DMS 273 (cell line): ENCODE measurements around the gene PIP4K2A.
A peak's percentile ranks its signal among the peaks of the same experiment; 100 is the strongest.

Experiments used
- DNase-seq: peaks from one replicate; lab custom pipeline; 2025; ENCODE audit not compliant: unreplicated experiment; lab: John Stamatoyannopoulos, UW

PIP4K2A gene

DNA sequence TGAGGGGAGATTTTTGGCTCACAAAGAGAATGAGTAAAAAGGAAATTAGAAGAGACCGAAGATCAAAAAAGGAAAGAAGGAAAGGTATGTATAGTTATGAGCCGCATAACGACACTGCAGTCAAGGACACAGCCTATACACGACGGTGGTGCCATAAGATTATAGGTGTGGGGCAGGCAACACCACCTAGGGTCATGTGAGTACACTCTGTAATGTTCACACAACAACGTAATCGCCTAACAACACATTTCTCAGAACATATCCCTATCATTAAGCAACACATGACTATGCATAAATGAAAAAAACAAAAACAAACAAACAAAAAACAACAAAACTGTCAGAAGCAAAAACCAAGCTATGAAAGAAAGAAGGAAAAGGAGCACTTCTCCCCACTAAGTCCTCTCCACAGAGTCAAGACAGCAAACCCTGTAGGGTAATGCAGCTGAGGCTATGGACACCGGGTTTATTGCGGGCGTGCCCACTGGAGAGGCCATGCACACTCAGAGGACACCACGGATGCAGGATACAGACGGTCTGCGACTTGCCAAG, 45.1 kb downstream of the PIP4K2A start:
- peak; percentile 11 for DNase-seq

DNA sequence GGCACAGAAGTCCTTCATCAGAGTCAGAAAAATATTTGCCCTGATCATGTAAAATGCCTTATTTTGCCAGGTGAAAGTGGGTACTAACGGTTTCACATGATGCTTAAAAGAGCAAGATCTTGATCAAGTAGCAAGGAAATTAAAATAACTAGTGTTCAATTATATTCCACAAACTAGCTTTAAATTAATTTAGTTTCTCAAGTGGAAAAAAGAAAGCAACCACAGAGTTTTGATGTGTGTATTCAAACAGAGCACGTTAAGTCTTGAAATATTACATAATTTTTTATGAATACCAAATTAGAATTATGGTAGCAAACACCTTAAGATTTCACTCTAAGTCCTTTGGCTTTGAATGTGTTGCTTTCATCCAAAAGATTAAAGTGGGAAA, 47.3 kb downstream of the PIP4K2A start:
- DNase-seq: no peak

GRCh38 chr10:22666287-22667092, 47.9 kb downstream of the PIP4K2A start:
- DNase-seq: no peak

GRCh38 chr10:22665329-22665728, 49.0 kb downstream of the PIP4K2A start:
- no peak for DNase-seq

DNA sequence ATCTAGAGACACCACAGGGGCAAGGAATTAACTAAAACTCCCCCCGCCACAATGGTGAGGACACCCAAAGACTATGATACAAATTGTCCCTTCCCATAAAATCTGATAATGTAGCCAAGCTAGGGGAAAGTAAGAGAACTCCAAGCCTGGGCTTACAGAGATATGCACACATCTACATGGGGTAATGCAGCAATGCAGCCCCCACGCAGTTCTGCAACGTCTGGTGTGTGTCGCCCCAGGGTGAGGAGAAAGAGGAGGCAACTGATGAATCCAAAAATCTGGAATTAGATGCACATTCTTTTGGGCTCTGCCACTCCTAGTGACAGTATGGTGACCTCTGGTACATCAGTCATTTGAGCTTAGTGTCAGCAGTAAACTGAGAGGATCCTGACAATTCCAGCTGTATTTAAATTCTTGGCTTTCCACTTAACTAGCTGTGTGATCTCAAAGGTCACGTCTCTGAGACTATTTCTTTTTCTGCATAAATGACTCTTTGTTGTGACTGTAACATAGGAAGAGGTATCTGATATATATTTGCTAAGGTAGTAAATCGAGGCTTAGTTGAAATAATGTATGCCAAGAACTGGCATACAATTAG, 51.5 kb downstream of the PIP4K2A start:
- DNase-seq: no peak

GRCh38 chr10:22659866-22660265, 54.5 kb downstream of the PIP4K2A start:
- DNase-seq: no peak

DNA sequence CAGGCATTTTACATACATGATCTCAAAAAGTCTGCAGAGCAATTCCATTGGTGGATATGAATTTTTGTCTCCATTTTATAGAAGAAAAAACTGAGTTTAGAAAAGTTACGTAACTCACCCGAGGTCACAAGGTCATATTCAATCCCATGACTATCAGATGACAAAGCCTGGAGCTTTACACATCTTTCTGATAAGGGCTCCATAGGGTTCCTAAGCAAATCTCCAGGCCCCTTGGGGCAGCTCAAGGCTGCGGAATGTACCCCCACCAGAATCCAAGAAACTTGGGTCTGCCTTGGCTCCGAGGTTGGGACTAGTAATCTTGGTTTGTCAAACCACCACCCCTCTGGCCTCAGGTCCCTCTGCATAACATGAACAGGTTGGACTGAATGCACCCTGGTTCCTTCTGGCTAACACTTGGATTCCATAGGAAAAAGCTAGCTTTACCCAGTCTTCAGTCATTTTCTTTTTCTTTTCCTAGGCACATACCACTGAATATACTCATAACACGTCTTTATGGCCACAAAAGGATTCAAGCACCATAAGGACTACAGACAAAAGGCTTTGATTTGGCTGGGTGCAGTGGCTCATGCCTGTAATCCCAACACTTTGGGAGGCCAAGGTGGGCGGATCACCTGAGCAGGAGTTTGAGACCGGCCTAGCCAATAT, 55.5 kb downstream of the PIP4K2A start:
- DNase-seq: no peak

GRCh38 chr10:22657566-22658225, 56.7 kb downstream of the PIP4K2A start:
- no peak for DNase-seq

- peak; percentile 21 for DNase-seq
Observed at GRCh38 chr10:22657024-22657423, 57.4 kb downstream of the PIP4K2A start.

- DNase-seq: no peak
Observed at GRCh38 chr10:22656036-22656435, 58.3 kb downstream of the PIP4K2A start.

DNA sequence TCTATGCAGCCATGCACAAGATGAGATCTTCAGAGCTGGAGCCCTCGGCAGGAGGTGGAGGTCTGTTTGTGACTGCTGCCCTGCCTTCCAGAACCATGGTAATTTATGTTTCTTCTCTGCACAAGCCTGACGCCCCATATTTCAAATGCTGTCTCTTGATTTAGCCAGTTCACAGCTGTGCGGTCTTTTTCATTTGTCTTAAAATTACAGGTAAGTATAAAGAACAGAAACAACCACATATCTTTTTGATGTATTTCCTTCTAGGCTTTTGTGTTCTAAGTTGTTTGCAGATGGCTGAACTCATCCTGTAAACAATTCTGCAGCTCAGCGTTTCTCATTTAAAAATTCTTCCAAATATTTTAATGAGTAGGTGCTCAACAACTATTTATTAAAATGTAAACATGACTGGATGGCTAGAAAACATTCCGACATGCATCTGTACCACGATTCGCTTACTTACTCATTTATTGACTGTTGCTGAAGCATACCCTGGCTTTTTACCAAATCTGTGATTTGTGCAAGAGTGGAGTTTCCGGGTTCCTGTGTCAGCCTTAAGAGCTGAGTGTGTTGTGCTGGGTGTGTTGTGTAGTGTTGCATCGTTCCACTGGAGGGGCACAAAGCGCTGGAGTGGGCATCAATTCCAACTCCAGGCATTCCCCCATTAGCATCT, 58.9 kb downstream of the PIP4K2A start:
- no peak for DNase-seq

GRCh38 chr10:22652988-22653481, 61.3 kb downstream of the PIP4K2A start:
- no peak for DNase-seq

GRCh38 chr10:22651276-22651980, 63.0 kb downstream of the PIP4K2A start:
- no peak for DNase-seq

DNA sequence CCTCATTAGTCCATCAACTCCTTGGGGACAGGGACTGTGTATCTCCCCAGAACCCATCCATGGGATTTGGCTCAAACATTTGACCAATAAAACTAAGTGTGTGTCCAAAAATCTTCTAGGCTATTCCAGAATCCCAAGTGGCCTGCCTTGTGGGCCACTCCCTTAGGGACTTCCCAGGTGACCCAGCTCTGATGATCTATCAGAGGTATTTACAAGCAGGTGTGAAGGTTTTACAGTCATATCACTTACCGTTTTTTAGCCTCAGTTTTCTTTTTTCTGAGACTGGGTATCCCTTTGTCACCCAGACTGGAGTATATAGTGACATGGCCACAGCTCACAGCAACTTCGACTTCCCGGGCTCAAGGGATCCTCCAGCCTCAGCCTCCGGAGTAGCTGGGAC, 64.4 kb downstream of the PIP4K2A start:
- no peak for DNase-seq

GRCh38 chr10:22649390-22649841, 65.0 kb downstream of the PIP4K2A start:
- DNase-seq: no peak

GRCh38 chr10:22648547-22648961, 65.8 kb downstream of the PIP4K2A start:
- DNase-seq: no peak

DNA sequence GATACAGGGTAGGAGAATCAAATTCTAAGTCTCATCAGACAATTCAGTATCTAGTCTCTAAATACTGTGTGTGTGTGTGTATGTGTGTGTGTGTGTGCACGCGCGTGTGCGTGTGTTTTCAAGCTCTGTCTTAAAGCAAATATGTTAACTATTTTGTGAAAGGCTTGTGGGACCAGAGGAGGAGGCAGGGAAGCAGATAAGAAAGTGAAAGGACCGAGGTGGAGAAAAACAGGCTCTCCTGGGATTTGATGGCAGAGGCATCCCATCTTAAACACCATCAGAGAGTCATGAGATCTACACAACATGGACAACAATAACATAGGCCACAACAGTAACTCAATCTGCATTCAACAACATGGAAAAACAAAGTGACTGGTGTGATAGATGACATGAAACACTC, 67.1 kb downstream of the PIP4K2A start:
- no peak for DNase-seq

DNA sequence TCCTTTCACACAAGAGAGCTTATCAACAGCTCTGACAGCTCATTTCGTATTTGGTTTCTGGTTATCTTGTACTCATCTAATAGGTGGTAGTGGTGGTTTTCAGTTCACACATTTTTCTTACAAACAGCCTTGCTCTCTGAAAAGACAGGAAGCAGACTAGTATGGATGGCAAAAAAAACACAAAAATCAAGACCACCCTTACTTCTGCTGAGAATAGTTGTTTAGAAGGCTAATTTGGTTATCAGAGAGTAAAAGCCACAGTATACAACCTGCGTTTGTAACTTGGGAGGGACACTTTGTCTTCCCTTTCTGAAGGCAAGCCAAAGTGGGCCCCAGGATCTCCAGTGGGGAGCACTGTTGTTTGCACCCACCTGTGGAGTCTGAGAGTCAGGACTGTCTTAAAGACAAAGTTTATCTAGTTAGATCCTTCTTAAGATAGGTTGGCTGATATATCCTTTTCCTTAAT, 68.0 kb downstream of the PIP4K2A start:
- DNase-seq: no peak

DNA sequence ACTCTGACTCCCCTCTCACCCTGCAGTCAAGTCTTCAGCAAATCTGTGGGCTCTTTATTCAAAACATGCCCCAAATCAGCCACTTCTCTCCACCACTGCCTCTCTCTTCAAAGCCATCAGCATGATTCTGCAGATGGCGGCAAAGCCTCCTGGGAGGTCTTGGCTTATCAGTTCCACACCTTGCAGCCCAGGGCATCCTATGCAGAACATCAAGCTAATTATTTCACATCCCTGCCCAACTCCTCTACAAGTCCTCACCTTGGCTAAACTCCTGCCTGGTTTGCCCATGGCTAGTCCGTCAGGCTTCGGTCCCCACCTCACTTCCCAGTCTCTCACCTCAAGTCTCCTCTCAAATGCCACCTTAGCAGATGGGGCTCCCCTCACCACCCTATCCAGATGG, 70.2 kb downstream of the PIP4K2A start:
- DNase-seq: no peak

DNA sequence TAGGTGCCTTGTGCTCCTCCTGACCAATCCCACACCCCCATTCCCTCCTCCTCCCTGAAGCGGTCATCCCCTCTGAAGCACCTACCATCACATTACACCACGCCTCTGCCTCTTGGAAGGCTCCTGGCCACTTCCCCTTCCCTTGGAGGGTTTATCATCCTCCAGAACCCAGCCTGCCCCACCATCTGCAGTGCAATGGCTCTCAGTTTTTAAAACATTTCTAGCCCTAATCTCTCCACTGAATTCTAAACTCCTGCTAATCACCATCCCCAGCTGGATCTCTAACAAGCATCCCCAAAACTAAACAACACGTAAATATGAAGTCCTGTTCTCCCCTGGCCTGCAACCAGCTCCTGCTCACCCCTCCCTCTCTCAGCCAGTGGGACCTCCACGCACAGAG, 70.6 kb downstream of the PIP4K2A start:
- DNase-seq: no peak
